T-helper 1 cell (primary cell): ENCODE measurements around the gene LSR.

Experiments used
- DNase-seq, 5 donors: peaks; one replicate each; pipeline ENCODE4 v3.0.0-alpha.2; 2012 to 2020

The LSR gene

DNA sequence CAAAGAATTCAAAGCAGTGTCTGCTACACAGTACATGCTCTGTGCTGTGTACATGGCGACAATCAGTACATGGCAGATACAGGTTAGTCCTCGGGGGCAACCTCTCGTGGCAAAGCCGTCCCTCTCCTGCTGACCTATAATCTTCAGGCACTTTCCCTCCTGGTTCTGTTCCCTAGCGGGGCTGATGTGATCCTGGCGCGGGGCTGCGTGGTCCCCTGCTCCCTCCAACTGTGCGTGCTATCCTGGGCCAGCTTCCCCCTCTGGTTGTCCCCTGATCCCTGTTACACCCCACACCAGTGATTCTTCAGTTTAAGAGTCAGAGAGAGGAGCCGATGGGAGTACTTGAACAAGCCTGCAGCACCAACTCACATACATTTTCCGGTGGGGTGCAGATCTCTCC, 55.2 kb downstream of the LSR start:
- DNase-seq: no peak

DNA sequence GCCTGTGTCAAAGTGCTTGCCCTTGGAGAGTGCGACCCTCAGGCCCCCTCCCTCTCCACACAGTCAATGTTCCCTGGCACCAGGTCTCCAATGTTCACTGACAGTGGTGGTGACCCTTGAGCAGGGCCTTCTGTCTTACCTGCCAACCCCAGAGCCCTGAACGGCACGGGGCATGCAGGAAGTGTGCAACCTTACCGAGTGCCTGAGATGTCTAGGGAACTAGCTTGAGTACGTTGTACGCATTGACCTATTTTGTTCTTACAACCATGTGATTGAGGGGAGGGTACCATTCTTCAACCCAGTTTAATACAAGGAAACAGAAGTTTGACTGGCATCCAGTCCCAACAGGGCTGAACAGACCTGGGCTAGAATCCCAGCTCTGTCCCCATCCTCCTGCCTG, 56.4 kb downstream of the LSR start:
- no peak for DNase-seq

DNA sequence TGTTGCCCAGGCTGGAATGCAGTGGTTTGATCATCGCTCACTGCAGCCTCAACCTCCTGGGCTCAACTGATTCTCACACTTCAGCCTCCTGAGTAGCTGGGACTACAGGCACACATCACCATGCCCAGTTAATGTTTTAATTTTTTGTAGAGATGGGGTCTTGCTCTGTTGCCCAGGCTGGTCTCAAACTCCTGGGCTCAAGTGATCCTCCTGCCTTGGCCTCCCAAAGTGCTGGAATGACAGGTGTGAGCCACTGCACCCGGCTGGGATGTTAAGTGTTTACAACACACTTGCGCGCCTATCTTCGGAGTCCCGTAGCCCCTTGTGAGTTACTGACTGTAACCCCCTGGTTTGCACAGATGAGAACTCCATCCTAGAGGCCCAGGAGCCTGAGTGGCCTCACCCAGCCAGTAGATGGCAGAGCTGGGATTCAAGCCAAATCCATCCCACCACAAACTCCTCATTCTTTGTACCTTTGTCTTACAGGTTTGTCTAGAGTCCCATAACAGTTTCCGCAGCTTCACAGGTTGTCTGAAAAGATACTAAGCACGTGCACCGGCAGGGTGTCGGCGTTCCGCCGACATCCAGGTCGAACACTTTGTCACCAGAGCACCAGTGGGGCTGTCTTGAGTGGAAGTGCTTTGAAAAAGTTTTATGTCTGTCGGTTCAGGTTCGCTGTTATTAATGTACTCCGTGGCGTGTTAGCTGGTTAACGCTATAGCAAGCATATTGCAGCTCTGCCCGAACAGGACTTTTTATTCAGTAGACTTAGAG, 57.9 kb downstream of the LSR start:
- DNase-seq: no peak

DNA sequence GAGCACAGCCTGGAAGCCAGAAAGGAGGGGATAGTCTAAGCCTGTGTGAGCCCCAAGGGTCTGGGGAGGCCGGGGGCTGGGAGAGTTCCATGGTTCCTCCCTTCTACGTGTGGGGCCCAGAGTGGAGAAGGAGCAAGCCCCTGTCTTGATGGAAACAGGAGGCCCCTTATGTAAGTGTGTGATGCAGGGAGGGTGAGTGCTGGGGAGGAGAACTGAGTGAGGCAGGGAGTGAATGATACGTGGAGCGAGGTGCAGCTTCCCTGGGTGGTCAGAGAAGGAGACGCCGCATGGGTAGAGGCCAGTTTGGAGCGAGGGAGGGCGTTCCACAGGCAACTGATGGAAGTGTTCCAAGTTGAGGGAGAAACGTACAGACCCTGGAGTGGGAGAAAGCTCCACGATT, 59.1 kb downstream of the LSR start:
- no peak for DNase-seq

DNA sequence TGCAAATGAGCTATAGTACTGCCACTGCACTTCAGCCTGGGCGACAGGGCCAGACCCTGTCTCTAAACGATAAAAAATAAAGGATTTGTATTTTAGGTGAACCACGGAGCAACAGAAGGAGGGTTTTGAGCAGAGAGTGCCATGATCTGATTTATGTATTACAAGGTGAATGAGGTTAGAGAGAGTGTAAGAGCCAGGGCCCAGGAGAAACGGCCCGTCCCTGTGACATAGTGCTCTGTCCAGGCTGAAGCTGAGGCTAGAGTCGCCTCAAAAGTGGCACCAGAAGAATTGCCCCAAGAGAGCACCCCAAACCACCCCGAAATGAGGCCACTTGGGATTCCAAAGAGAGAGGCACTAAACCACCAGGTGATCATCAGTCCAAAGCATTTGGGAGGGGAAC, 60.1 kb downstream of the LSR start:
- DNase-seq: no peak

DNA sequence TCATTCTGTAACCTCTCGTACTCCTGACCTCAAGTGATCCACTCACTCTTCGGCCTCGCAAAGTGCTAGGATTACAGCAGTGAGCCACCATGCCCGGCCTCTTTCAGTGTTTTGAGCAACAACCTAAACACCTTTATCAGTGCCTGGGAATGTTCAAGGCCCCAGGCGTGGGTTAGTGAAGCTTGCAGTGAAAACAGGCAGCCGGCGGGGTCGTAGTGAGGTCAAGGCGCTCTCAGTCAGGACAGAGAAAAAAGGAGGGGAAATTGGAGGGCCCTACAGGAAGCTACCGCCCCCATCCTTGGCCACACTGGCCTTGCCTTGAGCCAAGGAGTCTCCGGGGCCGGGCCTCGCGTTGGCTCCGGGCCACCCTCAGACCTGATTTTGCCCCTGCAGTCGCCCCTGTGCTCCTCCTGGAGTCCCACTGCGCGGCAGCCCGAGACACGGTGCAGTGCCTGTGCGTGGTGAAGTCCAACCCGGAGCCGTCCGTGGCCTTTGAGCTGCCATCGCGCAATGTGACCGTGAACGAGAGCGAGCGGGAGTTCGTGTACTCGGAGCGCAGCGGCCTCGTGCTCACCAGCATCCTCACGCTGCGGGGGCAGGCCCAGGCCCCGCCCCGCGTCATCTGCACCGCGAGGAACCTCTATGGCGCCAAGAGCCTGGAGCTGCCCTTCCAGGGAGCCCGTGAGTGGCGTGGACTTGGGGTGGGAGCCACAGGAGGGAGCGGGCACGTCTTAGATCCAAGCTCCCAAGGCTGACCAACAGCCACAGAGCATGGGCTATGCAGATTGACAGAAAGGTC, 60.9 kb downstream of the LSR start:
- DNase-seq: no peak

DNA sequence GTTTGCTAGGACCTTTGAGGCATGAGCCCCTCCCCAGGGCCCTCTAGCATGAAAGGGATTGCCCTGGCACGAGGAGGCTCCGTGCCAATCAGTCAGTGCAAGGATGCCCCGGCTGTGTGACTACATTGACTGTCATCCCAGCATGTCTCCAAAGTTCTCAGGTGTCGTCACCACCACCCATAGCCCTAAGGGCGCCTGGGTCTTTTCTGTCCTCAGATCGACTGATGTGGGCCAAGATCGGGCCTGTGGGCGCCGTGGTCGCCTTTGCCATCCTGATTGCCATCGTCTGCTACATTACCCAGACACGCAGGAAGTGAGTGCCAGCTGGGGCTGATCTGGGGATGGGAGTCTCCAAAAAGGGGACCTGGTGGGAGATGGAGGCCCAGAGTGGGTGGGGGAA, 61.5 kb downstream of the LSR start:
- no peak for DNase-seq

DNA sequence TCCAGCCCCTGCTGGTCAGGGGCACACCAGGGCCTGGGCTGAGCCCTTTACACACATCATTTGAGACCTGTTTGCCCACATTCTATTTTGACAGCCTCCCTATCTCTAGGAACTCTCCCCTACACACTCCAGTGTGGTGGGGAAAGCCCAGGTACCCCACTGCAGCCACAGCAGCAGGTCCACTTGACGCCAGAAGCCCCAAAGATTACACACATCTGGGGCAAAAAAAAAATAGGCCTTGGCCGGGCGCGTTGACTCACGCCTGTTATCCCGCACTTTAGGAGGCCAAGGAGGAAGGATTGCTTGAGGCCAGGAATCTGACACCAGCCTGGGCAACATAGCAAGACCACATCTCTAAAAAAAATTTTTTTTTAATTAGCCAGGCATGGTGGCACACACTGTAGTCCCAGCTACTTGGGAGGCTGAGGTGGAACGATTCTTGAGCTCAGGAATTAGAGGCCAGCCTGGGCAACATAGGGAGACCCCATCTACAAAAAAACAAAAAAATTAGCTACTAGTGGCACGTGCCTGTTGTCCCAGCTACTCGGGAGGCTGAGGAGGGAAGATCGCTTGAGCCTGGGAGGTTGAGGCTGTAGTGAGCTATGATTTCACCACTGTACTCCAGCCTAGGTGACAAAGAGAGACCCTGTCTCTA, 62.1 kb downstream of the LSR start:
- no peak for DNase-seq

DNA sequence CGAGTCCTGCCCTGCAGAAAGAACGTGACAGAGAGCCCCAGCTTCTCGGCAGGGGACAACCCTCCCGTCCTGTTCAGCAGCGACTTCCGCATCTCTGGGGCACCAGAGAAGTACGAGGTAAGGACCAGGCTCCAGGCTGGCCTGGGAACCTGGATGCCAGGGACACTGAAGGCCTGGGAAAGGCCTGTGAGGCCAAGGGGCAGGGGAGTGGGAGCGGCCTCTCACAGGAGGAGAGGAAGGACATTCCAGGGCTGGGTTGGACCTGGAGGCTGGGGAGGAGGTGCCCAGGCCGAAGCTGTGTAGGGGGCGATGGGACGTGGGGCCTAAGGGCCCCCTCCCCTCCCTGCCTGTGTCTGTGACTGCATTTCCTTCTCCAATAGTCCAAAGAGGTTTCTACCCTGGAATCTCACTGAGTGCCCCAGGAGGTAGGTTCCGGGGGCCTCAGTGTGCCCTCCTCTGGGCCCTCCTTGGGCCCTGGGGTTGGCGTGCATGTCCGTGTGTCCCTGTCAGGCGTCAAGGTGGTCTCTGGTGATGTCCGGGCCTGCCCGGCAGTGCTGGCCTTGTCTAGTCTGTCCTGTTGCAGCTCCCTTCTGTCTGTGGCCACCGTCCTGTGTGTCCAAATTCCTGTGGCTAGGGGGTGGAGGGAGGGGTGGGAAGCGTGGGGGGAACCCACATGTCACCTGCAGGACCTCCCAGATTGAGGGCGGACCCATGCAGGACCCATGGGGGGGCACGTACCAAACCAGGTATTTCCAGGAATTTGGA, 63.3 kb downstream of the LSR start:
- DNase-seq: no peak

DNA sequence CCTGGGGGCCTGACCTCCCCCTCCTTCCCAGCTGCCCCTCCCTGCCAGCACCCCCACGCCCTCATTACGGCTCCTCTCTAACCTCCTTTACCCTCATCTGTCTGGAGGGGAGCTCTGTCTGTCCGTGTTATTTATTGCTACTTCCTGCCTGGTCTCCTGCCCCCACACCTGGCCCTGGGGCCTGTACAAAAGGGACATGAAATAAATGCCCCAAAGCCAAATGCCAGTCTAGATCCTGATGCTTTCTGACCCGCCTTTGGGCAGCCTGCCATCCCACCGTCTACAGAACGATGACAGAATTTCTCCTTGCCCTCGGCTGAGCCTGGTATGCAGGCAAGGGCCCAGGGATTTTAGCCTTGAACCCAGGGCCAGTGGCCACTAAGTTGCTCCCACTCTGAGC, 64.8 kb downstream of the LSR start:
- no peak for DNase-seq

DNA sequence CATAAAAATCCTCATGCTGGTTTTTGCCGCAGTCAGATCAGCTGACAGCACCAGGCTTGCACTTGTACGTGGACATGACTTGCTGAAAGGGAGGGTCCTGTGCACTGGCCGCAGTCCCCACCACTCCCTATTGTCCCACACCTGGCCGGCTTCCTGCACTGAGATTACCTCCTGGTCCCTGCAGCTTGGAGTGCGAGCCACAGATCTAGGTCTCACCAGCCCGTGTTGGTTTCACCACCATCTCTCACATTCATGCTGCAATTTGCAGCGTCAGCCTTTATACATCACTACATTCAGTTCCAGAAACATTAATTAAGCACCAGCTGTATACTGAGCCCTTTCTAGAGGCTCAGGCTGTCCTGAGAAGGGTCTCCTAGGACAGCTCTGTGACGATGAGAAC, 65.2 kb downstream of the LSR start:
- DNase-seq: no peak

DNA sequence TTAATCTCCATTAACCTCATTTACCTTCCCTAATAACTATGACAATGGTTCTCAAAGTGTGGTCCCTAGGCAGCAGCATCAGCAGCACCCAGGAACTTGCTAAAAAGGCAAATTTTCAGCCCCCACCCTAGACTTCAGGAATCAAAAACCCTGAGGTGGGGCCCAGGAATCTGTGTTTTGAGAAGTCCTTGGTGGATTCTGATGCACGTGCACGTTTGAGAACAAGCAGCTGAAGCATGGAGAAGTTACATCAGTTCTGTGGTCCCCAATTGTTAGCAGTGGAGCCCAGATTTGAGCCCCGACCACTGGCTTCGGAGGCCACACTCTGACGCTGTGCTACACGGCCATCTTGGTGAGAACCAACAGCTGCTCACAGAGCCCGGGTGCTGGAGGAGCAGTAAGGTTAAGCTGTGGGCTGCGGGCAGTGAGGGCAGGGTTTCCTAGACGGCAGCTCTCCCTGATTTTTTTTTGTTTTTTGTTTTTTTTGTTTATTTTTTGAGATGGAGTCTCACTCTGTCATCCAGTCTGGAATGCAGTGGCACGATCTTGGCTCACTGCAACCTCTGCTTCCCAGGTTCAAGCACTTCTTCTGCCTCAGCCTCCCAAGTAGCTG, 66.2 kb downstream of the LSR start:
- no peak for DNase-seq

DNA sequence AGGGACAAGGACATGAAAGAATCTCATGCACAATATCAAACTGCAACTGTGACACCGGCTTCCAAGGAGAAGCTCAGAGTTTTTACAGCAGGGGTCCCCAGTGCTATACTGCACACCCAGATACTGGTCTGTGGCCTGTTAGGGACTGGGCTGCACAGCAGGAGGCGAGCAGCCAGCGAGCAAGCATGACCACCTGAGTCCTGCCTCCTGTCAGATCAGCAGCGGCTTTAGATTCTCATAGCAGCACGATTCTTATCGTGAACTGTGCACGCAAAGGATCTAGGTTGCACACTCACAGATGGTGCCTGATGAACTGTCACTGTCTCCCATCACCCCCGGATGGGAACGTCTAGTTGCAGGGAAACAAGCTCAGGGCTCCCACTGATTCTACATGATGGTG, 67.1 kb downstream of the LSR start:
- no peak for DNase-seq

DNA sequence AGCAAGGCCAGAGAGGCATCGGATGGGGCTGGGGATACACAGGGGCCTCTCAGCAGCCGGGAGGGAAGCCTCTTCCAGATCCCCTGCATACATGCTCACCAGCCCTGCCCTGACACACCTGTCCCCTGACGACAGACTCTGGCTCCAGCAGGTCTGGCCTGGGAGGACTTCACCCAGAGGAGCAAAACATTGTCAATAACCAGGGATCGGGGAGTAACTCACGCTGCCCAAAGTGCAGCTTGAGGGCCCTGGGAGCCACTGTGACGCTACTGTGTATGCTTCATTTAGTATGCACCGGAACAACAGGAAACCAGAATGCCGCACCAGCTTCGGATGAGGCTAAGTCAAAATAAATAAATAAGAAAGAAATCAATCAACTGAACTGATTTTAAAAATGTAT, 67.8 kb downstream of the LSR start:
- DNase-seq: no peak
